A673 (cell line): Measurements from ENCODE around the gene CCDC178. TPM values are rescaled to one million over a fixed set of nuclear protein-coding genes. Genes with fewer than 3 reads are reported as not detected.

Experiments
- BruUV-seq: library from RNA; stranded (reverse); fragments of 400-500 nt; replicated peaks from 2 replicates; lab custom pipeline; 2021; lab: Mats Ljungman, UMichigan
- CTCF ChIA-PET: fragments of 300-600 bp; sonication (Branson Sonifier 250); formaldehyde crosslinking; loops from one replicate; lab custom pipeline; 2022; ENCODE audit warnings: antibody characterized with exemption; lab: Charles Lee
- POLR2A ChIA-PET: fragments of 300-600 bp; sonication (Branson Sonifier 250); formaldehyde crosslinking; loops from one replicate; lab custom pipeline; 2022; ENCODE audit warnings: antibody characterized with exemption; ENCODE audit not compliant: low non-redundant PET; lab: Charles Lee
- DNase-seq: peaks from one replicate; pipeline ENCODE4 v3.0.0-alpha.2; 2015; ENCODE audit warnings: low spot score
- H3K27ac ChIP-seq: fragments of 200-600 bp; sonication (generic); 2 replicates; pipeline ENCODE4 v1.5.1; 2016; ENCODE audit warnings: mixed run types, low read depth, mild to moderate bottlenecking, mixed read lengths, antibody characterized with exemption, low read length; ENCODE audit not compliant: poor library complexity, severe bottlenecking
- H3K27me3 ChIP-seq: fragments of 200-600 bp; sonication (generic); replicated peaks from 2 replicates; pipeline ENCODE4 v1.6.1; 2017; ENCODE audit warnings: mixed run types, low read depth, mild to moderate bottlenecking, mixed read lengths, antibody characterized with exemption, low read length; ENCODE audit not compliant: insufficient read depth, poor library complexity
- H3K36me3 ChIP-seq: fragments of 200-600 bp; sonication (generic); 2 replicates; pipeline ENCODE4 v1.6.1; 2016; ENCODE audit warnings: mixed run types, mild to moderate bottlenecking, mixed read lengths, antibody characterized with exemption, low read length; ENCODE audit not compliant: insufficient read depth, poor library complexity, severe bottlenecking
- H3K4me1 ChIP-seq: fragments of 200-600 bp; sonication (generic); 2 replicates; pipeline ENCODE4 v1.6.1; 2017; ENCODE audit warnings: mixed run types, mild to moderate bottlenecking, mixed read lengths, antibody characterized with exemption, low read length; ENCODE audit not compliant: insufficient read depth, poor library complexity, severe bottlenecking
- H3K4me3 ChIP-seq: fragments of 200-600 bp; sonication (generic); 2 replicates; pipeline ENCODE4 v1.5.1; 2016; ENCODE audit warnings: low read depth, mixed run types, mild to moderate bottlenecking, mixed read lengths, low read length; ENCODE audit not compliant: poor library complexity, severe bottlenecking
- H3K9me3 ChIP-seq: fragments of 200-600 bp; sonication (generic); 2 replicates; pipeline ENCODE4 v1.6.1; 2016; ENCODE audit warnings: mixed run types, low read depth, mild to moderate bottlenecking, mixed read lengths, antibody characterized with exemption, low read length; ENCODE audit not compliant: poor library complexity, severe bottlenecking
- CTCF ChIP-seq: fragments of 300-800, 200-600 bp; sonication (generic); conservative IDR thresholded peaks from 2 replicates; pipeline ENCODE4 v1.5.1; 2017; ENCODE audit warnings: low read depth, mild to moderate bottlenecking, antibody characterized with exemption, low read length, moderate library complexity, mixed read lengths
- EZH2 ChIP-seq: fragments of 200-600 bp; sonication (generic); IDR thresholded peaks from 2 replicates; pipeline ENCODE4 v1.6.1; 2017; ENCODE audit warnings: borderline replicate concordance, low read depth, mild to moderate bottlenecking, mixed read lengths, antibody characterized with exemption, low read length; ENCODE audit not compliant: poor library complexity, severe bottlenecking
- intact Hi-C: fragments of 100-400 bp; cut with micrococcal nuclease; formaldehyde crosslinking; loops from one replicate; pipeline ENCODE4 v1.10.0; 2022; ENCODE audit not compliant: unreplicated experiment
- total RNA-seq: library from RNA; stranded (reverse); gene quantifications from 2 replicates; pipeline ENCODE4 v1.2.3, GENCODE V29; 2021

CCDC178 gene
- total RNA-seq, 1 experiment from 2014 or later = not detected

GRCh38 chr18:32896776-32897547, 543.6 kb downstream of the CCDC178 start:
- H3K4me1 ChIP-seq = no peaks in the 10 kb centered on the region
- ChIA-PET CTCF (no interaction called here), POLR2A (no interaction called here)
- no peaks in the 10 kb centered on the region for H3K27me3 ChIP-seq
- BruUV-seq = no TSS peak
- no peak overlapping the region for H3K4me3 ChIP-seq
- no peaks in the 10 kb centered on the region for H3K9me3 ChIP-seq
- no peak overlapping the region for H3K27ac ChIP-seq
- no peak for DNase-seq
- H3K36me3 ChIP-seq = no peaks in the 10 kb centered on the region
- TF ChIP-seq EZH2 (no peak), CTCF (no peak)
- intact Hi-C loops = loop anchor here (5.0 kb wide), 1 partner anchor 50 kb away; no protein-coding TSS in a partner anchor

GRCh38 chr18:32893915-32894314, 546.6 kb downstream of the CCDC178 start:
- no peak overlapping the region for H3K4me3 ChIP-seq
- H3K36me3 ChIP-seq = no peaks in the 10 kb centered on the region
- no peaks in the 10 kb centered on the region for H3K27me3 ChIP-seq
- intact Hi-C loops = no loop called here
- no TSS peak for BruUV-seq
- TF ChIP-seq CTCF (peak; percentile 44), EZH2 (no peak)
- CTCF ChIA-PET = no interaction called here
- H3K27ac ChIP-seq = no peak overlapping the region
- no peaks in the 10 kb centered on the region for H3K4me1 ChIP-seq
- POLR2A ChIA-PET = no interaction called here
- H3K9me3 ChIP-seq = no peaks in the 10 kb centered on the region
- DNase-seq = peak; percentile 55

GRCh38 chr18:32891797-32892196, 548.7 kb downstream of the CCDC178 start:
- Histone ChIP-seq H3K27me3 (no peaks in the 10 kb centered on the region), H3K9me3 (no peaks in the 10 kb centered on the region), H3K27ac (no peak overlapping the region), H3K4me1 (no peaks in the 10 kb centered on the region), H3K4me3 (no peak overlapping the region), H3K36me3 (no peaks in the 10 kb centered on the region)
- BruUV-seq = no TSS peak
- intact Hi-C loops = no loop called here
- no peak for TF ChIP-seq EZH2
- TF ChIP-seq CTCF = no peak
- POLR2A ChIA-PET = no interaction called here
- CTCF ChIA-PET = no interaction called here
- no peak for DNase-seq
